Activated naive CD4-positive, alpha-beta T cell treated with anti-CD3 and anti-CD28 coated beads, Interleukin-2, amount 10 ng/mL, durations not matched to agents 7 days and 5 days (primary cell): ENCODE data around the gene INSR.
"Not testable (repeated sequence)": the region's sequence is repeated elsewhere in the genome, so short reads cannot be mapped to it uniquely, and the experiment has no call there.

Experiments
- CTCF ChIA-PET: fragments of 350-600 bp; sonication (Branson Sonifier 250); formaldehyde crosslinking; loops from one replicate; lab custom pipeline; 2021; ENCODE audit warnings: antibody characterized with exemption; lab: Charles Lee
- DNase-seq: peaks from one replicate; pipeline ENCODE4 v3.0.0-alpha.2; 2020
- H3K27ac Mint-ChIP-seq: one replicate; pipeline ENCODE4 v1.8.0; 2021; ENCODE audit warnings: mild to moderate bottlenecking, moderate library complexity, mixed read lengths
- H3K27me3 Mint-ChIP-seq: one replicate; pipeline ENCODE4 v1.8.0; 2021; ENCODE audit warnings: mild to moderate bottlenecking, mixed read lengths
- H3K36me3 Mint-ChIP-seq: one replicate; pipeline ENCODE4 v1.8.0; 2021; ENCODE audit warnings: mixed read lengths
- H3K4me1 Mint-ChIP-seq: one replicate; pipeline ENCODE4 v1.8.0; 2021; ENCODE audit warnings: mixed read lengths
- H3K4me3 Mint-ChIP-seq: one replicate; pipeline ENCODE4 v1.8.0; 2021; ENCODE audit warnings: mild to moderate bottlenecking, moderate library complexity, mixed read lengths
- H3K9me3 Mint-ChIP-seq: one replicate; pipeline ENCODE4 v1.8.0; 2021; ENCODE audit warnings: mixed read lengths

The INSR gene

DNA sequence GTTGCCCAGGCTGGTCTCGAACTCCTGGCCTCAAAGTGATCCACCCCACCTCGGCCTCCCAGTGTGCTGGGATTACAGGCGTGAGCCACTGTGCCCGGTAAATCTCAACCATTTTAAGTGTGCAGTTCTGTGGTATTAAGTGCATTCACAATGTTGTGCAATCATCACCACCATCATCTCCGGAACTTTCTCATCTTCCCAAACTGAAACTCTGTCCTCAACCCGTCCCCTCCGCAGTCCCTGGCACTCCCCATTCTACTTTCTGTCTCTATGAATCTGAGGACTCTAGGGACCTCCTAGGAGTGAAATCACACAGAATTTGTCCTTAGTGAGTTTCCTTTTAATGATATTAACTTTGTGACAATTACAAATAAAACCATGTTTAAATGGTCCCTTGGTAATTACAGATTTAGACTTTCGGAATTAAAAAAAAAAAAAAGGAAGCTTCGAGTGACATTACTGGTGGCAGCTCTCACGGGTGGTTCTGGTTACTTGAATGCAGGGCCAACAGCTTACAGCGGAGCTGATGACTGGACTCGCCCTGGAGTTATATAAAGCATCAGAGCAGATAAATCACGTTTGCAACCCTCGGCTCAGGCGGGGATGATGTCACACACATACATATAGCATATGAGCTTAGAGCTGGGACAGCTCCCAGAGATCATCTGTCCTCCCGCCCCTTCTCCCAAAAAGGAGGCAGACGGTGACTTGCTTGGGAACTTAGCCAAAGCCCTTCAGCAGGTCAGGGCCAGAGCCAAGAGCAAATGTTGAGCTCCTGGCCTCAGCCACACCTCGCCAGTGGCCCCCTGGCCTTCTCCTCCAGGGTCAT, 134.9 kb downstream of the INSR start:
- Mint-ChIP-seq H3K27ac (no peak overlapping the region), H3K36me3 (no peaks in the 10 kb centered on the region), H3K27me3 (no peaks in the 10 kb centered on the region), H3K4me3 (no peak overlapping the region), H3K9me3 (no peaks in the 10 kb centered on the region), H3K4me1 (no peaks in the 10 kb centered on the region)
- DNase-seq: no peak
- CTCF ChIA-PET: no interaction called here

DNA sequence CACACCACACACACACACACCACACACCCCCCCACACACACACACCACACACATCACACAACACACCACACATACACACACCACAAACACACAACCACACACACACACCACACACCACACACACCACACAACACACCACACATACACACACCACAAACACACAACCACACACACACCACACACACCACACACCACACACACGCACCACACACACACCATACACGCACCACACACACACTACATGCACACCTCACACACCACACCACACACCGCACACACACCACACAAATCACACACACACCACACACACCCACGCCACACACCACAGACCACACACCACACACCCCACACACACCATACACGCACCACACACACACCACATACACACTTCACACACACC, 141.2 kb downstream of the INSR start:
- Mint-ChIP-seq H3K4me3 (no peak overlapping the region), H3K36me3 (no peaks in the 10 kb centered on the region), H3K4me1 (no peaks in the 10 kb centered on the region), H3K27ac (no peak overlapping the region), H3K27me3 (peaks cover 8% of the 10 kb centered on the region), H3K9me3 (no peaks in the 10 kb centered on the region)
- DNase-seq: no peak
- CTCF ChIA-PET: no interaction called here

DNA sequence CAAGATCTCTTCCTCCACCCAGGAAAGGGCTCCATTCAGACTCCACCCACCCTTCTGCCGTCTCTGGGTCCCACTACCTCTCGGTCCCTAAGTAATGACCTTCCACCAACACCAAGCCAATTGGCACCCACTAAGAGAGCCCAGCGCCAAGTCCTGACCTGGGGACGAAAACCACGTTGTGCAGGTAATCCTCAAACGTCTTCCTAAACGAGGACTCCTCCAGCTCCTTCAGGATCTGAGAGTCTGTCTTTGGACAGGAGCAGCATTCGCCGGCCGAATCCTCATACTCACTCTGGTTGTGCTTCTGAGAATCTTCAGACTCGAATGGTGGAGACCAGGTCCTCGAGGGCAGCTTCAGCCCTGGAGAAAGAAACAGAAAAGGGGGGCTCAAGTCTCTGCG, 141.6 kb downstream of the INSR start:
- Mint-ChIP-seq H3K27ac (no peak overlapping the region), H3K4me1 (no peaks in the 10 kb centered on the region), H3K4me3 (no peak overlapping the region), H3K27me3 (peaks cover 8% of the 10 kb centered on the region), H3K9me3 (no peaks in the 10 kb centered on the region), H3K36me3 (no peaks in the 10 kb centered on the region)
- CTCF ChIA-PET: no interaction called here
- DNase-seq: no peak

DNA sequence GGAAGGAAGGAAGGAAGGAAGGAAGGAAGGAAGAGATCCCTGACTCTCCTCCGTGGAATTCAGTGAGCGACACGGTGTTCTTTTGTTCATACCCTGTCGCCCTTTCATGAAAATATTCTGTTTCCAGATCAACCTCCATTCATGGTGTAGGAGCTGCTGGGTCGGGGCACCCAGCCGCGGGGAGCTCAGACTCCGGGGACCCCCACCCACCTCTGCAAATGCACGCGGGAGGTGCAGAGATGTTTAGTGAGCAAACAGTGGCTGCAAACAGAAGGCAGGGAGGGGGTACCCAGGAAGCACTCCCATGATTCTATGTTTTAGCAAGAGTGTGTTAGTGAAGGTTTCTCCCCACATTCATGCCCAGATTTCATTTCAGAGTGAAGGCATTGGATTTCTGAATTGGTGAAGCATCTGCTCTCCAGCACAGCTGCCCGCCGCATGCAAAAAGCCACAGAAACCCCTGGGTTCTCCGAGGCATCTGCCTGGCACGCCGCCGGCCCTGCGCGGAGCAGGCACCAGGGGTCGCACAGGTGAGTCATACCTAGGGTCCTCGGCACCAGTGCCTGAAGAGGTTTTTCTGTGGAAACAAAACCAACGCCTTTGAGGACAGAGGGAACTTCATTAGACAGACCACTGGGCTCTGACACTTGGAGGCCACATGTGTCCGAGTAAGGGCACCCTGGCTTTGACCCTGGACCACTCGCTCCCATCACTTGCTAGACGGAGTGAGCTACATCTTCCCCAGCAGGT, 144.1 kb downstream of the INSR start:
- Mint-ChIP-seq H3K36me3 (no peaks in the 10 kb centered on the region), H3K27ac (no peak overlapping the region), H3K9me3 (peaks cover 4% of the 10 kb centered on the region), H3K27me3 (peaks cover 12% of the 10 kb centered on the region), H3K4me1 (no peaks in the 10 kb centered on the region), H3K4me3 (no peak overlapping the region)
- CTCF ChIA-PET: interaction anchor here (0.6 to 2.3 kb wide), 6 partner anchors 11 to 190 kb away, joined by 3 to 16 read pairs (median 3); no protein-coding TSS in a partner anchor
- DNase-seq: no peak

DNA sequence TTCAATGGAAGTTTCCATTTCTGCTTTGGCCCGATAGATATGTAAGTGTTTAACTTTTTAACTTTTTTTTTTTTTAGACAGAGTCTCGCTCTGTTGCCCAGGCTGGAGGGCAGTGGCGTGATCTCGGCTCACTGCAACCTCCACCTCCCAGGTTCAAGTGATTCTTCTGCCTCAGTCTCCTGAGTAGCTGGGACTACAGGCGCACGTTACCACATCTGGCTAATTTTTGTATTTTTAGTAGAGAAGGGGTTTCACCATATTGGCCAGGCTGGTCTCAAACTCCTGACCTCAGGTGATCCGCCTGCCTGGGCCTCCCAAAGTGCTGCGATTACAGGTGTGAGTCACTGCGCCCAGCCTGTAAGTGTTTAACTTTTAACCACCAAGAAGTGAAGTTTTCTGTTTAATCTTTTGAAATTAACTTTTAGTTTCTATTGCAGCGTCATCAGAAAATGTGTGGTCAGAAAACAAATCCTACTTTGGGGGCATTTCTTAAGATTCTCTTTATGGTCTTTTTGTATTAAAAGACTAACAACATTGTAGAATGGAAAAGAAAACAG, 147.0 kb downstream of the INSR start:
- CTCF ChIA-PET: interaction anchor here (0.9 to 2.4 kb wide), 4 partner anchors 11 to 194 kb away, joined by 3 to 11 read pairs (median 4); no protein-coding TSS in a partner anchor
- peaks cover 12% of the 10 kb centered on the region for H3K27me3 Mint-ChIP-seq
- H3K4me3 Mint-ChIP-seq, H3K27ac Mint-ChIP-seq, H3K36me3 Mint-ChIP-seq, H3K9me3 Mint-ChIP-seq, DNase-seq, H3K4me1 Mint-ChIP-seq: not testable (repeated sequence)

DNA sequence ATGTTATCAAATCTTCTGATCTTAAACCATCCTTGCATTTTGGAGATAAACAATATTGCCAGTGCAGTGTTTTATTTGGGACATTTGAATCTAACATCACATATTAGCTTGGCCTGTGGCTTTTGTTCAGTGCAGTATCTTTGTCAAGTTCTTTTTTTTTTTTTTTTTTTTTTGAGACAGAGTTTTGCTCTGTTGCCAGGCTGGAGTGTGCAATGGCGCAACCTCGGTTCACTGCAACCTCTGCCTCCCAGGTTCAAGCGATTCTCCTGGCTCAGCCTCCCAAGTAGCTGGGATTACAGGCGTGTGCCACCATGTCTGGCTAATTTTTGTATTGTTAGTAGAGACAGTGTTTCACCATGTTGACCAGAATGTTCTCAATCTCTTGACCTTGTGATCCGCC, 148.1 kb downstream of the INSR start:
- CTCF ChIA-PET: interaction anchor here (1.3 kb wide), 1 partner anchor 181 kb away, joined by 5 read pairs; no protein-coding TSS in a partner anchor
- H3K9me3 Mint-ChIP-seq: not testable (repeated sequence)

DNA sequence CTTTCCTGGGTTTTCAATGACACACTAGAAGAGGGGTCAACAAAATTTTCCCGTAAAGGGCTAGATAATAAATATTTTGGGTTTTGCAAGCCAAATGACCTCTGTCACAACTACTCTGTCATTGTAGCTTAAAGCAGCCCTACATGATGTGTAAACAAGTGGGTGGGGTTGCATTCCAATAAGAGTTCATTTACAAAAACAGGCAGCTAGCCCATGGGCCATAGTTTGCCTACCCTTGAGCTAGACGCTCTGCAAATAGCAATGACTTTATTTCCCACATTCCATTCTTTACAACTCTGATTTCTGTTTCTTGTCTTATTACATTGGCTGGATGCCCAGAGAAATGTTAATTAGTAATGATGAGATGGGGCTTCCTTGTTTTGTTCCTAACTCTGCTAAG, 148.7 kb downstream of the INSR start:
- Mint-ChIP-seq H3K4me1 (no peaks in the 10 kb centered on the region), H3K4me3 (no peak overlapping the region), H3K27ac (no peak overlapping the region), H3K36me3 (no peaks in the 10 kb centered on the region), H3K9me3 (peaks cover 7% of the 10 kb centered on the region), H3K27me3 (peaks cover 4% of the 10 kb centered on the region)
- no peak for DNase-seq
- CTCF ChIA-PET: interaction anchor here (1.3 kb wide), 1 partner anchor 181 kb away, joined by 5 read pairs; no protein-coding TSS in a partner anchor

More for the DNA sequence above, 148.1 kb downstream of the INSR start:
- H3K27me3 Mint-ChIP-seq, H3K4me3 Mint-ChIP-seq, H3K4me1 Mint-ChIP-seq, H3K36me3 Mint-ChIP-seq, DNase-seq, H3K27ac Mint-ChIP-seq: not testable (repeated sequence)

DNA sequence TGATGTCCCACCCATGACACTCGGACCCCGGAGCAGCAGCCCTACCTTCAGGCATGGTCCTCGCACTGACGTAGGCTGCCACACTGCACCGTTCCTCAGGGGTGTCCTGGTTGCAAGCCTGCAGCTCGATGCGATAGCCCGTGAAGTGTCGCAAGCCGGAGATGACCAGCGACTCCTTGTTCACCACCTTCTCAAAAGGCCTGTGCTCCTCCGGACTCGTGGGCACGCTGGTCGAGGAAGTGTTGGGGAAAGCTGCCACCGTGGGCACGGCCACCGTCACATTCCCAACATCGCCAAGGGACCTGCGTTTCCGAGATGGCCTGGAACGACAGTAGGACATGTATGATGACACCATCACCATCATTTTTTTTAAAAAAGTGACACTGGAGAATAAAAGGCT, 151.4 kb downstream of the INSR start:
- DNase-seq: no peak
- no peak overlapping the region for H3K27ac Mint-ChIP-seq
- no peak overlapping the region for H3K4me3 Mint-ChIP-seq
- peaks cover 7% of the 10 kb centered on the region for H3K9me3 Mint-ChIP-seq
- CTCF ChIA-PET: no interaction called here
- H3K36me3 Mint-ChIP-seq: no peaks in the 10 kb centered on the region
- H3K27me3 Mint-ChIP-seq: peaks cover 4% of the 10 kb centered on the region
- no peaks in the 10 kb centered on the region for H3K4me1 Mint-ChIP-seq

DNA sequence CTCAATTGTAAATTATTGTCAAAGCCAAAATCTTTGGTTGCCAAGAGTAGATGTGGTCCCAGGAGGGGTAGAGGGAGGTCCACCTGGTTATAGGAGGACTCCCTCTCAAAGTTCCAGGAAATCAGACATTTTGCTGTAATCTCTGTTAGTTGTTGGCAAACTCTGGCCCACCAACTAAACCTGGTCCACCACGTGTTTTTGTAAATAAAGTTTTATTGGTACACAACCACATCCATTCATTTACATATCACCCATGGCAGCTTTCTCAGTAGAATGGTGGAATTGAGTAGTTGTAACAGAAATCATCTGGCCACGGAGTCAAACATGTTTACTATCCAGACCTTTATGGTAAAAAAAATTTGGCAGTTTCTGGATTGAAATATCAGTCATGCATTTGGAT, 154.1 kb downstream of the INSR start:
- no peak for DNase-seq
- H3K4me3 Mint-ChIP-seq: no peak overlapping the region
- CTCF ChIA-PET: interaction anchor here (1.2 kb wide), 1 partner anchor 9 kb away, joined by 3 read pairs; no protein-coding TSS in a partner anchor
- peaks cover 3% of the 10 kb centered on the region for H3K9me3 Mint-ChIP-seq
- no peak overlapping the region for H3K27ac Mint-ChIP-seq
- no peaks in the 10 kb centered on the region for H3K36me3 Mint-ChIP-seq
- H3K27me3 Mint-ChIP-seq: no peaks in the 10 kb centered on the region
- no peaks in the 10 kb centered on the region for H3K4me1 Mint-ChIP-seq

DNA sequence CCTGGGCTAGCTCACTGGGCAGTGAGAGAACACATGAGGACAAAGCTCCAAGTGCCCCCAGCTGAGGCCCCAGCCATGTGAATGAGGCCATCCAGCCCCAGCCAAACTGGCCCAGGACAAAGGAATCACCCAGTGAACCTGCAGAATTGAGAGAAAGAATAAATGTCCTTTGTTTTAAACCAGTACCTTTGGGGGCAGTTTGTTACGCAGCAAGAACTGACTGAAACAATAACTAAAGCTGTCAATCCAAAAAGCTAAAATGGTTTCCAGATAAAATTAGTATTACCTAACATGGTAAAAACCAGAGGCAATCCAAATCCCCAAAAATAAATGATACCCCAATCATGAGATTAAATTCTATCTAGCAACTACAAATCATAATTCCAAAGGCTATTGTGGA, 155.1 kb downstream of the INSR start:
- no peaks in the 10 kb centered on the region for H3K4me1 Mint-ChIP-seq
- CTCF ChIA-PET: interaction anchor here (1.4 to 1.7 kb wide), 2 partner anchors 11 to 202 kb away, joined by 5 to 6 read pairs; no protein-coding TSS in a partner anchor
- no peak overlapping the region for H3K27ac Mint-ChIP-seq
- DNase-seq: no peak
- H3K27me3 Mint-ChIP-seq: no peaks in the 10 kb centered on the region
- no peak overlapping the region for H3K4me3 Mint-ChIP-seq
- H3K36me3 Mint-ChIP-seq: no peaks in the 10 kb centered on the region
- H3K9me3 Mint-ChIP-seq: peaks cover 3% of the 10 kb centered on the region

DNA sequence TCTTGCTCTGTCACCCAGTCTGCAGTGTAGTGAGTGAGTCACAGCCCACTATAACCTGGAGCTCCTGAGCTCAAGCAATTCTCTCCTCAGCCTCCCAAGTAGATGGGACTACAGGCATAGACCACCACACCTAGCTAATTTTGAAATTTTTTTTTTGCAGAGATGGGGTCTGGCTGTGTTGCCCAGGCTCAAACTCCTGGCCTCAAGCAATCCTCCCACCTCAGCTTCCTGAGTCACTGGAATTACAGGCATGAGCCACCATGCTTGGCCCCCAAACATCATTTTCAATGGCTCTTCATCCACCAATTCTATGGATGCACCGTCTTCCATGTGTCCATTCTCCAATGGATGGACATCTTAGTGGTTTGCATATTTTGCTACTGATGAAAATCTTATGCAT, 155.8 kb downstream of the INSR start:
- no peaks in the 10 kb centered on the region for H3K27me3 Mint-ChIP-seq
- no peak overlapping the region for H3K4me3 Mint-ChIP-seq
- no peaks in the 10 kb centered on the region for H3K36me3 Mint-ChIP-seq
- DNase-seq: no peak
- H3K27ac Mint-ChIP-seq: no peak overlapping the region
- CTCF ChIA-PET: interaction anchor here (1.4 to 1.7 kb wide), 2 partner anchors 12 to 202 kb away, joined by 5 to 6 read pairs; no protein-coding TSS in a partner anchor
- H3K4me1 Mint-ChIP-seq: no peaks in the 10 kb centered on the region
- peaks cover 3% of the 10 kb centered on the region for H3K9me3 Mint-ChIP-seq

DNA sequence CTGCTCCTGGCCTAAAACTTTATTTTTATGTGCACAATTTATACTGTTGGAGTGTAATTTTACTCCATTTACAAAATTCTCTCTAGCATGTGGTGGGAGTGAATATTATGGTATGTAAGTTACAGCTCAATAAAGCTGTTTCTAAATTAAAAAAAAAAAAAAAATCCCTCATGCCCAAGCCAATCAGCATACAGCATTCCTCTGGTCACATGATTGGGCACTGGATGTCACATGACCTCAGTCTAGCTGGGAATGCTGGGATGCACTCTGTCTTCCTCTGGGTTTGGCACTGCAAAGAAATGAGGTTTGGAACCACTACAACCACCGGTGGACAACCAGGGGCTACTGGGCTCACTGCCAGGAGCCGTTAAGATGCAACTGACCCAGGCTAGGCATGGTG, 157.1 kb downstream of the INSR start:
- Mint-ChIP-seq H3K4me1 (no peaks in the 10 kb centered on the region), H3K27ac (no peak overlapping the region), H3K27me3 (no peaks in the 10 kb centered on the region), H3K4me3 (no peak overlapping the region), H3K36me3 (no peaks in the 10 kb centered on the region), H3K9me3 (peaks cover 3% of the 10 kb centered on the region)
- DNase-seq: no peak
- CTCF ChIA-PET: no interaction called here

DNA sequence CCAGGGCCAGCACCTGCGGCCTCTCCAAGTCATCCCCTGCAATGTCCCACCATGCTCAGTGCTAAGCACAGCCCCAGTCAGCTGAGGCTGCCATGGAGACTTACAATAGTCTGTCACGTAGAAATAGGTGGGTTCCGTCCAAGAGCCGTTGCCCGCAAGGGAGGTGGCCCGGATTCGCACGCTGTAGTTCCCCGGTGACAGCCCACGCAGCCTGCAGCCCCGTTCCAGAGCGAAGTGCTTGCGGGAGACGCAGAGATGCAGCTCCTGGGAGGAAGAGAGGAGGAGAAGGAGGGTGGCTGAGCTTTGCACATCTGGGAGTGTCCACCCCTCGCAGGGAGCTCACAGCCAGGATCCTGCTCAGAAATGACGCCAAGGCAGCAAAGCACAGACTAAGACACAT, 162.2 kb downstream of the INSR start:
- Mint-ChIP-seq H3K4me3 (no peak overlapping the region), H3K36me3 (no peaks in the 10 kb centered on the region), H3K27me3 (no peaks in the 10 kb centered on the region), H3K27ac (no peak overlapping the region), H3K4me1 (no peaks in the 10 kb centered on the region), H3K9me3 (peaks cover 3% of the 10 kb centered on the region)
- CTCF ChIA-PET: interaction anchor here (0.8 kb wide), 1 partner anchor 248 kb away, joined by 3 read pairs; no protein-coding TSS in a partner anchor
- no peak for DNase-seq

DNA sequence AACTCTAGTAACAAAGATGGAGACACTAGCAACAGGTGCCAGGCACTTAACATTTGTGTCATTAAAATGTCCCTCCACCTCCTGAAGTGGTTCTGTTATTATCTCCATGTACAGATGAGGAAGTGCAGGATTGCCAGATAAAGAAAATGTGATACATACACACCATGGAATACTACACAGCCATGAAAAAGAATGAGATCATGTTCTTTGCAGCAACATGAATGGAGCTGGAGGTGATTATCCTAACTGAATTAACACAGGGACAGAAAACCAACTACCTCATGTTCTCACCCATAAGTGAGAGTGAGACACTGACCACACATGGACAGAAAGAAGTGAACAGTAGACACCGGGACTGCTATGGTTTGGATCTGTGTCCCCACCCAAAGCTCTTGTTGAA, 164.2 kb downstream of the INSR start:
- Mint-ChIP-seq H3K4me3 (no peak overlapping the region), H3K4me1 (no peaks in the 10 kb centered on the region), H3K36me3 (no peaks in the 10 kb centered on the region), H3K27me3 (no peaks in the 10 kb centered on the region), H3K9me3 (peaks cover 13% of the 10 kb centered on the region), H3K27ac (no peak overlapping the region)
- CTCF ChIA-PET: no interaction called here
- no peak for DNase-seq
